PC-3 (cell line): ENCODE data around the gene ZNF180. TPM values are rescaled to one million over a fixed set of nuclear protein-coding genes. Genes with fewer than 3 reads are reported as not detected.

Experiments
- ATAC-seq: fragments of 200-7000 bp; cut with Tn5 transposase; 2 replicates; pipeline ENCODE4 v1.9.1; 2020; ENCODE audit warnings: mild to moderate bottlenecking, moderate library complexity
- BruUV-seq: library from RNA; stranded (reverse); fragments of 400-500 nt; replicated peaks from 2 replicates; lab custom pipeline; 2021; lab: Mats Ljungman, UMichigan
- CTCF ChIA-PET: fragments of 300-600 bp; sonication (Branson Sonifier 250); formaldehyde crosslinking; loops from one replicate; lab custom pipeline; 2022; ENCODE audit warnings: antibody characterized with exemption; lab: Charles Lee
- POLR2A ChIA-PET: fragments of 300-600 bp; sonication (Branson Sonifier 250); formaldehyde crosslinking; loops from one replicate; lab custom pipeline; 2022; ENCODE audit warnings: antibody characterized with exemption; ENCODE audit not compliant: unreplicated experiment; lab: Charles Lee
- DNase-seq: peaks from one replicate; pipeline ENCODE4 v3.0.0-alpha.2; 2015
- H2AFZ ChIP-seq: fragments of 300-600 bp; sonication (generic); 2 replicates; pipeline ENCODE4 v1.6.0; 2016; ENCODE audit warnings: antibody characterized with exemption, low read length
- H3F3A ChIP-seq: fragments of 300-600 bp; sonication (generic); one replicate; pipeline ENCODE4 v1.6.0; 2017; ENCODE audit warnings: antibody characterized with exemption, low read length, control low read depth, mild to moderate bottlenecking; ENCODE audit not compliant: unreplicated experiment
- H3K27ac ChIP-seq: fragments of 300-600 bp; sonication (generic); 2 replicates; pipeline ENCODE4 v1.5.1; 2016; ENCODE audit warnings: mild to moderate bottlenecking, low read length
- H3K27me3 ChIP-seq: fragments of 300-600 bp; sonication (generic); 2 replicates; pipeline ENCODE4 v1.6.1; 2016; ENCODE audit warnings: low read length, mixed read lengths
- H3K36me3 ChIP-seq: fragments of 300-600 bp; sonication (generic); 2 replicates; pipeline ENCODE4 v1.6.1; 2016; ENCODE audit warnings: low read depth, mixed run types, low read length, mixed read lengths
- H3K4me1 ChIP-seq: fragments of 300-600 bp; sonication (generic); 2 replicates; pipeline ENCODE4 v1.5.1; 2016; ENCODE audit warnings: low read length; ENCODE audit not compliant: insufficient read depth
- H3K4me2 ChIP-seq: fragments of 300-600 bp; sonication (generic); 2 replicates; pipeline ENCODE4 v1.6.0; 2016; ENCODE audit warnings: low read length
- H3K4me3 ChIP-seq: fragments of 300-600 bp; sonication (generic); 2 replicates; pipeline ENCODE4 v1.5.1; 2016; ENCODE audit warnings: mild to moderate bottlenecking, low read length, mixed read lengths
- H3K79me2 ChIP-seq: fragments of 300-600 bp; sonication (generic); 2 replicates; pipeline ENCODE4 v1.6.1; 2017; ENCODE audit warnings: low read length, mixed read lengths
- H3K9ac ChIP-seq: fragments of 300-600 bp; sonication (generic); 2 replicates; pipeline ENCODE4 v1.6.0; 2016; ENCODE audit warnings: mild to moderate bottlenecking, low read length
- H3K9me2 ChIP-seq: fragments of 300-600 bp; sonication (generic); replicated peaks from 2 replicates; pipeline ENCODE4 v1.6.1; 2016; ENCODE audit warnings: mixed run types, low read length, mixed read lengths
- H3K9me3 ChIP-seq: fragments of 300-600 bp; sonication (generic); 2 replicates; pipeline ENCODE4 v1.6.1; 2016; ENCODE audit warnings: low read length, mixed read lengths
- H4K20me1 ChIP-seq: fragments of 300-600 bp; sonication (generic); 2 replicates; pipeline ENCODE4 v1.6.1; 2016; ENCODE audit warnings: low read length, mixed read lengths
- CTCF ChIP-seq: fragments of 300-600 bp; sonication (generic); conservative IDR thresholded peaks from 2 replicates; pipeline ENCODE4 v1.5.1; 2017; ENCODE audit warnings: antibody characterized with exemption, low read depth, mild to moderate bottlenecking, low read length
- EZH2 ChIP-seq: fragments of 300-600 bp; sonication (generic); IDR thresholded peaks from one replicate; pipeline ENCODE4 v1.6.1; 2017; ENCODE audit warnings: antibody characterized with exemption, mild to moderate bottlenecking, low read length; ENCODE audit not compliant: unreplicated experiment
- EZH2phosphoT487 ChIP-seq: fragments of 300-600 bp; sonication (generic); IDR thresholded peaks from 2 replicates; pipeline ENCODE4 v1.6.1; 2018; ENCODE audit warnings: mild to moderate bottlenecking, antibody characterized with exemption, low read length, borderline replicate concordance
- intact Hi-C: fragments of 100-400 bp; cut with micrococcal nuclease; formaldehyde crosslinking; loops from 2 replicates; pipeline ENCODE4 v1.9.0; 2023
- total RNA-seq: library from RNA; depleted of rRNA; stranded (reverse); fragments of >200 nt; gene quantifications from 2 replicates; pipeline ENCODE4 v1.2.3, GENCODE V29; 2014

ZNF180 gene
- total RNA-seq, 1 experiment from 2014 or later, result 9.8 TPM

GRCh38 chr19:44527554-44527953 is 27.2 kb upstream of the ZNF180 start:
- no peak overlapping the region for H3K27ac ChIP-seq
- H3K27me3 ChIP-seq, result no peaks in the 10 kb centered on the region
- POLR2A ChIA-PET, result no interaction called here
- intact Hi-C loops, result no loop called here
- H3K79me2 ChIP-seq, result no peaks in the 10 kb centered on the region
- TF ChIP-seq CTCF (no peak), EZH2phosphoT487 (no peak), EZH2 (no peak)
- no peaks in the 10 kb centered on the region for H3K36me3 ChIP-seq
- no peaks in the 10 kb centered on the region for H3K9me2 ChIP-seq
- H3K4me2 ChIP-seq, result no peak overlapping the region
- H3K9ac ChIP-seq, result no peak overlapping the region
- DNase-seq (no peak), ATAC-seq (no peak)
- CTCF ChIA-PET, result no interaction called here
- H2AFZ ChIP-seq, result no peak overlapping the region
- BruUV-seq, result no TSS peak
- H3K4me3 ChIP-seq, result no peak overlapping the region
- H3K9me3 ChIP-seq, result no peaks in the 10 kb centered on the region
- H3K4me1 ChIP-seq, result no peaks in the 10 kb centered on the region
- H3F3A ChIP-seq, result no peaks in the 10 kb centered on the region
- no peaks in the 10 kb centered on the region for H4K20me1 ChIP-seq

- CTCF ChIA-PET, result no interaction called here
- no peak overlapping the region for H3K27ac ChIP-seq
- H3K9ac ChIP-seq, result no peak overlapping the region
- ATAC-seq (no peak), DNase-seq (no peak)
- H3K36me3 ChIP-seq, result no peaks in the 10 kb centered on the region
- no peaks in the 10 kb centered on the region for H3K27me3 ChIP-seq
- no TSS peak for BruUV-seq
- TF ChIP-seq EZH2phosphoT487, result no peak
- TF ChIP-seq EZH2, result no peak
- TF ChIP-seq CTCF, result no peak
- no peak overlapping the region for H3K4me2 ChIP-seq
- no peaks in the 10 kb centered on the region for H3K9me2 ChIP-seq
- intact Hi-C loops, result no loop called here
- H3F3A ChIP-seq, result no peaks in the 10 kb centered on the region
- no peaks in the 10 kb centered on the region for H4K20me1 ChIP-seq
- POLR2A ChIA-PET, result no interaction called here
- no peak overlapping the region for H2AFZ ChIP-seq
- no peaks in the 10 kb centered on the region for H3K79me2 ChIP-seq
- H3K4me3 ChIP-seq, result no peak overlapping the region
- no peaks in the 10 kb centered on the region for H3K9me3 ChIP-seq
- no peaks in the 10 kb centered on the region for H3K4me1 ChIP-seq
Observed at GRCh38 chr19:44525721-44526430, 25.6 kb upstream of the ZNF180 start.

- ChIA-PET POLR2A (no interaction called here), CTCF (no interaction called here)
- no peak for ATAC-seq
- Histone ChIP-seq H3K79me2 (no peaks in the 10 kb centered on the region), H3K4me2 (no peak overlapping the region), H3K4me3 (no peak overlapping the region), H3K9me2 (no peaks in the 10 kb centered on the region), H3K9me3 (no peaks in the 10 kb centered on the region), H3K36me3 (no peaks in the 10 kb centered on the region), H3K27ac (no peak overlapping the region), H3K4me1 (no peaks in the 10 kb centered on the region), H3F3A (no peaks in the 10 kb centered on the region), H3K9ac (no peak overlapping the region), H2AFZ (no peak overlapping the region), H3K27me3 (no peaks in the 10 kb centered on the region), H4K20me1 (no peaks in the 10 kb centered on the region)
- intact Hi-C loops, result no loop called here
- no peak for DNase-seq
- TF ChIP-seq CTCF (no peak), EZH2 (no peak), EZH2phosphoT487 (no peak)
- BruUV-seq, result no TSS peak
Observed at GRCh38 chr19:44521370-44521769, 21.0 kb upstream of the ZNF180 start.
